ENCODE data around the gene SLX9. TPM values are rescaled to one million over a fixed set of nuclear protein-coding genes. Genes with fewer than 3 reads are reported as not detected.
A peak's percentile ranks its signal among the peaks of the same experiment; 100 is the strongest.

SLX9 gene
- total and polyA plus RNA-seq, 8 donors = 10.5 to 21.7 (median 13.6) TPM

GRCh38 chr21:44966135-44967081 lies 26.6 kb downstream of the SLX9 start:
- intact Hi-C loops (cut with DNase I) = no loop called here
- Histone ChIP-seq H3K36me3 (peaks cover 0 to 5% (median 0%) of the 10 kb centered on the region in 3 donors), H3K4me1 (no peaks in the 10 kb centered on the region), H3K9me3 (no peaks in the 10 kb centered on the region), H3K27ac (no peak overlapping the region), H3K4me3 (no peak overlapping the region), H3K27me3 (no peaks in the 10 kb centered on the region)
- ATAC-seq (no peak), DNase-seq (peak in 1 of 6 donors; percentile 54), FAIRE-seq (no peak)
- 79 to 83% methylated on average over 30 of the region's 30 CpGs for WGBS, 2 donors
- no peak for TF ChIP-seq CTCF (IDR thresholded peaks at IDR 0.05)

GRCh38 chr21:44967082-44968047 lies 27.5 kb downstream of the SLX9 start:
- Histone ChIP-seq H3K27ac (no peak overlapping the region), H3K4me1 (no peaks in the 10 kb centered on the region), H3K9me3 (no peaks in the 10 kb centered on the region), H3K27me3 (no peaks in the 10 kb centered on the region), H3K36me3 (peaks cover 0 to under 1% (median 0%) of the 10 kb centered on the region in 3 donors), H3K4me3 (no peak overlapping the region)
- FAIRE-seq (no peak), DNase-seq (peak in 1 of 6 donors; percentile 72), ATAC-seq (peak in 1 of 4 donors; percentile 8)
- no peak for TF ChIP-seq CTCF (IDR thresholded peaks at IDR 0.05)
- intact Hi-C loops (cut with DNase I) = no loop called here
- WGBS, 2 donors = 91% methylated on average over 38 of the region's 38 CpGs

GRCh38 chr21:44969066-44969670 lies 29.3 kb downstream of the SLX9 start:
- 88% methylated on average over 20 of the region's 20 CpGs for WGBS, 2 donors
- Histone ChIP-seq H3K27me3 (no peaks in the 10 kb centered on the region), H3K9me3 (no peaks in the 10 kb centered on the region), H3K27ac (no peak overlapping the region), H3K4me1 (no peaks in the 10 kb centered on the region), H3K36me3 (no peaks in the 10 kb centered on the region), H3K4me3 (no peak overlapping the region)
- intact Hi-C loops (cut with DNase I) = no loop called here
- no peak for TF ChIP-seq CTCF (IDR thresholded peaks at IDR 0.05)
- ATAC-seq = no peak
- peak in 1 of 6 donors; percentile 45 for DNase-seq
- FAIRE-seq = no peak

- H3K9me3 ChIP-seq = no peaks in the 10 kb centered on the region
- ATAC-seq (peak in 2 of 4 donors; percentile 10 to 11), FAIRE-seq (no peak), DNase-seq (peak in 1 of 6 donors; percentile 50)
- WGBS, 2 donors = 87 to 88% methylated on average over 24 of the region's 24 CpGs
- no peak overlapping the region for H3K27ac ChIP-seq
- no peaks in the 10 kb centered on the region for H3K36me3 ChIP-seq
- H3K4me3 ChIP-seq = no peak overlapping the region
- no peak for TF ChIP-seq CTCF (IDR thresholded peaks at IDR 0.05)
- H3K4me1 ChIP-seq = no peaks in the 10 kb centered on the region
- H3K27me3 ChIP-seq = no peaks in the 10 kb centered on the region
- intact Hi-C loops (cut with DNase I) = loop anchor here in 1 of 3 donors (10.0 kb wide), 1 partner anchor 65 kb away; no protein-coding TSS in a partner anchor
These were observed 30.3 kb downstream of the SLX9 start for GRCh38 chr21:44969931-44970755.
